Nephron (organoid): Measurements from ENCODE around the gene ZBTB40.

Source experiments
- H3K27ac Mint-ChIP-seq, 3 experiments: 2 replicates each; pipeline ENCODE4 v1.8.0; 2020; ENCODE audit warnings: mixed read lengths in 3 of 3, mild to moderate bottlenecking in 2 of 3, moderate library complexity in 1 of 3
- H3K27me3 Mint-ChIP-seq: 2 replicates; pipeline ENCODE4 v1.8.0; 2021; ENCODE audit warnings: low read depth, mild to moderate bottlenecking, moderate library complexity, mixed read lengths
- H3K36me3 Mint-ChIP-seq: 2 replicates; pipeline ENCODE4 v1.8.0; 2020; ENCODE audit warnings: low read depth, mixed read lengths
- H3K4me1 Mint-ChIP-seq: 2 replicates; pipeline ENCODE4 v1.8.0; 2020; ENCODE audit warnings: mixed read lengths
- H3K4me3 Mint-ChIP-seq, 3 experiments: 2 replicates each; pipeline ENCODE4 v1.8.0; 2020; ENCODE audit warnings: mild to moderate bottlenecking in 3 of 3, mixed read lengths in 3 of 3, moderate library complexity in 2 of 3
- H3K9me3 Mint-ChIP-seq: 2 replicates; pipeline ENCODE4 v1.8.0; 2020; ENCODE audit warnings: mixed read lengths
- CTCF ChIP-seq, 3 experiments: fragments of 200-600 bp; sonication (generic); IDR thresholded peaks; one replicate each; pipeline ENCODE4 v1.5.0; 2021; ENCODE audit warnings: antibody characterized with exemption in 3 of 3; ENCODE audit not compliant: unreplicated experiment in 3 of 3

Gene ZBTB40

GRCh38 chr1:22521692-22522091 lies 70.0 kb downstream of the ZBTB40 start:
- Mint-ChIP-seq H3K27me3 (peaks cover 3% of the 10 kb centered on the region), H3K4me3 (no peak overlapping the region), H3K36me3 (peaks cover 69% of the 10 kb centered on the region), H3K27ac (no peak overlapping the region), H3K4me1 (peaks cover 5% of the 10 kb centered on the region), H3K9me3 (no peaks in the 10 kb centered on the region)
- TF ChIP-seq CTCF (IDR thresholded peaks at IDR 0.05; ENCODE audit: unreplicated experiment in 3 of 3) = no peak

GRCh38 chr1:22522221-22522743 lies 70.6 kb downstream of the ZBTB40 start:
- H3K4me3 Mint-ChIP-seq = no peak overlapping the region
- no peak for TF ChIP-seq CTCF (IDR thresholded peaks at IDR 0.05; ENCODE audit: unreplicated experiment in 3 of 3)
- H3K27me3 Mint-ChIP-seq = peaks cover 3% of the 10 kb centered on the region
- no peak overlapping the region for H3K27ac Mint-ChIP-seq
- H3K4me1 Mint-ChIP-seq = peaks cover 7% of the 10 kb centered on the region
- H3K36me3 Mint-ChIP-seq = peaks cover 68% of the 10 kb centered on the region
- H3K9me3 Mint-ChIP-seq = no peaks in the 10 kb centered on the region

- Mint-ChIP-seq H3K4me1 (peaks cover 18% of the 10 kb centered on the region), H3K27ac (no peak overlapping the region), H3K27me3 (peaks cover 7% of the 10 kb centered on the region), H3K9me3 (no peaks in the 10 kb centered on the region), H3K4me3 (no peak overlapping the region), H3K36me3 (peaks cover 53% of the 10 kb centered on the region)
- TF ChIP-seq CTCF (IDR thresholded peaks at IDR 0.05; ENCODE audit: unreplicated experiment in 3 of 3) = no peak
Measured at GRCh38 chr1:22524481-22524880, 72.8 kb downstream of the ZBTB40 start.

- Mint-ChIP-seq H3K36me3 (peaks cover 48% of the 10 kb centered on the region), H3K4me1 (peaks cover 26% of the 10 kb centered on the region), H3K9me3 (no peaks in the 10 kb centered on the region), H3K27ac (no peak overlapping the region), H3K27me3 (peaks cover 8% of the 10 kb centered on the region), H3K4me3 (no peak overlapping the region)
- no peak for TF ChIP-seq CTCF (IDR thresholded peaks at IDR 0.05; ENCODE audit: unreplicated experiment in 3 of 3)
Measured at GRCh38 chr1:22525211-22525610, 73.6 kb downstream of the ZBTB40 start.

GRCh38 chr1:22525646-22526045 lies 74.0 kb downstream of the ZBTB40 start:
- H3K4me3 Mint-ChIP-seq = no peak overlapping the region
- peaks cover 44% of the 10 kb centered on the region for H3K36me3 Mint-ChIP-seq
- TF ChIP-seq CTCF (IDR thresholded peaks at IDR 0.05; ENCODE audit: unreplicated experiment in 3 of 3) = no peak
- H3K4me1 Mint-ChIP-seq = peaks cover 30% of the 10 kb centered on the region
- H3K27ac Mint-ChIP-seq = no peak overlapping the region
- H3K27me3 Mint-ChIP-seq = peaks cover 8% of the 10 kb centered on the region
- no peaks in the 10 kb centered on the region for H3K9me3 Mint-ChIP-seq

- no peak for TF ChIP-seq CTCF (IDR thresholded peaks at IDR 0.05; ENCODE audit: unreplicated experiment in 3 of 3)
- Mint-ChIP-seq H3K27ac (no peak overlapping the region), H3K4me1 (peaks cover 34% of the 10 kb centered on the region), H3K27me3 (peaks cover 8% of the 10 kb centered on the region), H3K4me3 (no peak overlapping the region), H3K36me3 (peaks cover 43% of the 10 kb centered on the region), H3K9me3 (no peaks in the 10 kb centered on the region)
Measured at GRCh38 chr1:22526098-22526497, 74.4 kb downstream of the ZBTB40 start.
